Measurements from ENCODE around the gene MAFF. TPM values are rescaled to one million over a fixed set of nuclear protein-coding genes. Genes with fewer than 3 reads are reported as not detected.
"Not testable (repeated sequence)": the region's sequence is repeated elsewhere in the genome, so short reads cannot be mapped to it uniquely, and the experiment has no call there.

The MAFF gene
- total RNA-seq, 2 experiments from 2014 or later = 25.6 to 27.3 TPM

DNA sequence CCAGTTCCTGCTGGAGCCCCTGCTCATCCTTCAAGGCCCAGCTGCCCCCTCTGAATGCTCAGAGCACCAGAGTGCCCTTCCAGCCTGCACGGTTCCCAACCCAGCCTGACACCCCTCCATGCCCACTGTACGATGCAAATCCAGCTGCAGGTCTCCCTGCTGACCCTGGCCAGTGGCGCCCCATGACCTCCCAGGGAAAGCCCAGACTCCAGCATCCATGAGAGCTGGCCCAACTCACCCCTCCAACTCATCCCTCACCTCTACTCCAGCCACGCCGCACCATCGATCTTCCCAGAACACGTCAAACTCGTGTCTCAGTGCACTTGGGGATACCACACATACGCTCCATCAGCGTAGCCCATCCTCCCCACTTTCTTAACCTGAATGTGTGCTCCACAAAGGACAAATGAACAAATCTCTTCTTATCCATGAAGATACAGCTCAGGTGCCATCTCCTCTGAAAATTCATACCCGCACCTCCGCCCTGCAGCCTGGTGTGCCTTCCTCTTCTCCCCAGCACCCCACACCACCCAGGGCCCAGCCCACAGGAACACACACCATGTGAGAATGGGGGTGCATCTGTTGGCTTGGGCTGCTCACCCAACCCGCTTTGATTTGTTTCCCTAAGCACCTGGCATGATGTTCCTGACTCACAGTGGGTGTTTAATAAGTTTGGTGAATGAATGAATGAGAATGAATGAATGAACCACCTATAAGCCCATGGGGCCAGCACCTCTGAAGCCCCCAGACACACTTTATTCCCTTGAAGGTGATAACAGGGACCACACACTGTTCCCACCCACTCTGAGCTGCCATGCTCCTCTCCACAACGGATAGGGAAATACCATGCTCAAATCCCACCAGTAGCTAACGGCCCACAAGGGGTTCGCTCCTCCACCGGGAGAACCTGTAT lies 26.3 kb upstream of the MAFF start:
- CTCF ChIA-PET = no interaction called here
- H3K36me3 Mint-ChIP-seq (ENCODE audit: low read depth) = peaks cover 11% of the 10 kb centered on the region
- no peak overlapping the region for H3K4me3 Mint-ChIP-seq
- intact Hi-C loops (cut with DNase I, micrococcal nuclease) = no loop called here
- Histone ChIP-seq H3K4me1 (ENCODE audit: insufficient read depth, low read length) (peaks cover 23% of the 10 kb centered on the region), H3K9me3 (ENCODE audit: control insufficient read depth in 1 of 2, insufficient read depth in 1 of 2, low read length in 2 of 2) (no peaks in the 10 kb centered on the region), H3K4me3 (ENCODE audit: low read length) (no peak overlapping the region), H3K27ac (ENCODE audit: low read depth in 1 of 2, low read length in 2 of 2) (no peak overlapping the region), H3K36me3 (ENCODE audit: insufficient read depth, low read length) (peaks cover 10% of the 10 kb centered on the region), H3K27me3 (ENCODE audit: control insufficient read depth in 1 of 2, insufficient read depth in 2 of 2, low read length in 2 of 2) (no peaks in the 10 kb centered on the region)
- H3K27me3 Mint-ChIP-seq = no peaks in the 10 kb centered on the region
- DNase-seq (no peak), ATAC-seq (ENCODE audit: poor library complexity) (no peak)
- TF ChIP-seq CTCF (IDR thresholded peaks at IDR 0.05) = no peak
- H3K9me3 Mint-ChIP-seq = no peaks in the 10 kb centered on the region
- POLR2A ChIA-PET = interaction anchor here (0.5 kb wide), 1 partner anchor 138 kb away, joined by 3 read pairs; no protein-coding TSS in a partner anchor
- H3K4me1 Mint-ChIP-seq (ENCODE audit: low read depth) = peaks cover 21% of the 10 kb centered on the region
- no peak overlapping the region for H3K27ac Mint-ChIP-seq

GRCh38 chr22:38176170-38176741 lies 25.5 kb upstream of the MAFF start:
- H3K27me3 ChIP-seq (ENCODE audit: control insufficient read depth in 1 of 2, insufficient read depth in 2 of 2, low read length in 2 of 2) = no peaks in the 10 kb centered on the region
- H3K27ac Mint-ChIP-seq = no peak overlapping the region
- peak overlapping the region in 1 of 2 donors; percentile 9 for H3K27ac ChIP-seq (ENCODE audit: low read depth in 1 of 2, low read length in 2 of 2)
- peaks cover 31% of the 10 kb centered on the region for H3K4me1 ChIP-seq (ENCODE audit: insufficient read depth, low read length)
- H3K36me3 ChIP-seq (ENCODE audit: insufficient read depth, low read length) = peaks cover 10% of the 10 kb centered on the region
- ChIA-PET POLR2A (no interaction called here), CTCF (no interaction called here)
- no peak for TF ChIP-seq CTCF (IDR thresholded peaks at IDR 0.05)
- H3K36me3 Mint-ChIP-seq (ENCODE audit: low read depth) = peaks cover 14% of the 10 kb centered on the region
- H3K9me3 ChIP-seq (ENCODE audit: control insufficient read depth in 1 of 2, insufficient read depth in 1 of 2, low read length in 2 of 2) = no peaks in the 10 kb centered on the region
- no peaks in the 10 kb centered on the region for H3K9me3 Mint-ChIP-seq
- H3K4me3 ChIP-seq (ENCODE audit: low read length) = no peak overlapping the region
- ATAC-seq (ENCODE audit: poor library complexity) (no peak), DNase-seq (peak in 8 of 14 experiments; percentile 5 to 78 (median 32))
- H3K4me1 Mint-ChIP-seq (ENCODE audit: low read depth) = peaks cover 29% of the 10 kb centered on the region
- intact Hi-C loops (cut with DNase I, micrococcal nuclease) = no loop called here
- H3K27me3 Mint-ChIP-seq = no peaks in the 10 kb centered on the region
- no peak overlapping the region for H3K4me3 Mint-ChIP-seq

DNA sequence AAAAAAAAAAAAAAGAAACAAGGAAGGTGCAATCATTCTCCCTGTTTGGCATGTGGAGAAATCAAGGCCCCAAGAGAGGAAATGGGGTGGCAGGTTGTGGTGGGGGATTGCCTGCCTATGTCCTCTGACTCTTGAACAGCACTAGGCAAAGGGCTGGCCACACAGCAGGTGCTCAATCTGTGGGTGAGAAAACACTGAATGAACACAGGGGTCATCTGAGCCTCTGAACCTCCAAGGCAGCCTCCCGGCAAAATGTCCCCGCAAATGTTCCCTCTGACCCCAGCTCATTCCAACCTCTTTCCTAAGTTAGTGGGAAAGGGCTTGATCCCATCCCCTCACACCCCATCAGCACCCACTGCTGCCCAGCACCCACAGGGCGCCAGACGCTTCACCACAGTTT lies 24.8 kb upstream of the MAFF start:
- TF ChIP-seq CTCF (IDR thresholded peaks at IDR 0.05) = no peak
- DNase-seq = peak in 2 of 14 experiments; percentile 25 to 30
- Histone ChIP-seq H3K4me3 (ENCODE audit: low read length) (no peak overlapping the region), H3K4me1 (ENCODE audit: insufficient read depth, low read length) (peaks cover 37% of the 10 kb centered on the region), H3K27me3 (ENCODE audit: control insufficient read depth in 1 of 2, insufficient read depth in 2 of 2, low read length in 2 of 2) (no peaks in the 10 kb centered on the region), H3K27ac (ENCODE audit: low read depth in 1 of 2, low read length in 2 of 2) (no peak overlapping the region), H3K36me3 (ENCODE audit: insufficient read depth, low read length) (peaks cover 9% of the 10 kb centered on the region), H3K9me3 (ENCODE audit: control insufficient read depth in 1 of 2, insufficient read depth in 1 of 2, low read length in 2 of 2) (no peaks in the 10 kb centered on the region)
- CTCF ChIA-PET = no interaction called here
- Mint-ChIP-seq H3K36me3 (ENCODE audit: low read depth) (peaks cover 13% of the 10 kb centered on the region), H3K4me1 (ENCODE audit: low read depth) (peaks cover 37% of the 10 kb centered on the region), H3K4me3 (no peak overlapping the region), H3K27me3 (no peaks in the 10 kb centered on the region), H3K27ac (no peak overlapping the region), H3K9me3 (no peaks in the 10 kb centered on the region)
- intact Hi-C loops (cut with DNase I, micrococcal nuclease) = no loop called here
- POLR2A ChIA-PET = no interaction called here
- no peak for ATAC-seq (ENCODE audit: poor library complexity)

- not testable (repeated sequence) for H3K27me3 Mint-ChIP-seq
Observed at GRCh38 chr22:38177571-38177925, 24.2 kb upstream of the MAFF start.

More at GRCh38 chr22:38177571-38177925, 24.2 kb upstream of the MAFF start:
- CTCF ChIA-PET; H3K27ac Mint-ChIP-seq; H3K36me3 ChIP-seq (ENCODE audit: insufficient read depth, low read length); POLR2A ChIA-PET; H3K27me3 ChIP-seq (ENCODE audit: control insufficient read depth in 1 of 2, insufficient read depth in 2 of 2, low read length in 2 of 2); H3K9me3 Mint-ChIP-seq; intact Hi-C loops (cut with DNase I, micrococcal nuclease); DNase-seq; H3K4me3 Mint-ChIP-seq; H3K4me3 ChIP-seq (ENCODE audit: low read length); H3K9me3 ChIP-seq (ENCODE audit: control insufficient read depth in 1 of 2, insufficient read depth in 1 of 2, low read length in 2 of 2); H3K27ac ChIP-seq (ENCODE audit: low read depth in 1 of 2, low read length in 2 of 2); ATAC-seq (ENCODE audit: poor library complexity): not testable (repeated sequence)
- Mint-ChIP-seq H3K4me1 (ENCODE audit: low read depth) (peaks cover 38% of the 10 kb centered on the region), H3K36me3 (ENCODE audit: low read depth) (peaks cover 12% of the 10 kb centered on the region)
- peaks cover 35% of the 10 kb centered on the region for H3K4me1 ChIP-seq (ENCODE audit: insufficient read depth, low read length)
